ENCODE measurements around the gene MBNL1. TPM values are rescaled to one million over a fixed set of nuclear protein-coding genes. Genes with fewer than 3 reads are reported as not detected.
"Not testable (repeated sequence)": the region's sequence is repeated elsewhere in the genome, so short reads cannot be mapped to it uniquely, and the experiment has no call there.

Gene MBNL1
- total RNA-seq, 4 donors from 2014 or later, result 346 to 530 (median 397) TPM

GRCh38 chr3:152330559-152330958, 61.8 kb downstream of the MBNL1 start:
- ATAC-seq (ENCODE audit: low FRiP score) (no peak), DNase-seq (ENCODE audit: low spot score) (no peak)
- TF ChIP-seq CTCF (IDR thresholded peaks at IDR 0.05), result no peak

GRCh38 chr3:152331018-152331541, 62.4 kb downstream of the MBNL1 start:
- DNase-seq (ENCODE audit: low spot score) (no peak), ATAC-seq (ENCODE audit: low FRiP score) (peak; percentile 76)
- no peak for TF ChIP-seq CTCF (IDR thresholded peaks at IDR 0.05)

- no peak for ATAC-seq (ENCODE audit: low FRiP score)
- no peak for DNase-seq (ENCODE audit: low spot score)
- no peak for TF ChIP-seq CTCF (IDR thresholded peaks at IDR 0.05)
These were observed 63.3 kb downstream of the MBNL1 start for GRCh38 chr3:152331998-152332397.

- TF ChIP-seq CTCF (IDR thresholded peaks at IDR 0.05), result no peak
- ATAC-seq (ENCODE audit: low FRiP score) (no peak), DNase-seq (ENCODE audit: low spot score) (no peak)
These were observed 65.2 kb downstream of the MBNL1 start for GRCh38 chr3:152333928-152334327.

- ATAC-seq (ENCODE audit: low FRiP score), result no peak
- no peak for TF ChIP-seq CTCF (IDR thresholded peaks at IDR 0.05)
- no peak for DNase-seq (ENCODE audit: low spot score)
These were observed 66.0 kb downstream of the MBNL1 start for GRCh38 chr3:152334761-152335160.

GRCh38 chr3:152335273-152335672, 66.5 kb downstream of the MBNL1 start:
- no peak for DNase-seq (ENCODE audit: low spot score)
- TF ChIP-seq CTCF (IDR thresholded peaks at IDR 0.05), result no peak
- no peak for ATAC-seq (ENCODE audit: low FRiP score)

GRCh38 chr3:152337337-152337736, 68.6 kb downstream of the MBNL1 start:
- not testable (repeated sequence) for DNase-seq (ENCODE audit: low spot score); ATAC-seq (ENCODE audit: low FRiP score)
